ENCODE results near the gene DNAJB14.
A peak's percentile ranks its signal among the peaks of the same experiment; 100 is the strongest.

DNAJB14 gene

GRCh38 chr4:99947608-99948007 is 1.2 kb upstream of the DNAJB14 start:
- Histone ChIP-seq H3K9ac (peak overlapping the region; percentile 89 to 99 (median 97); a peak in 19 of 22 replicates), H4K20me1 (peaks cover 28 to 68% (median 54%) of the 10 kb centered on the region in 11 experiments; a peak in 20 of 22 replicates), H3K27me3 (no peaks in the 10 kb centered on the region), H3K4me1 (peaks cover 43 to 57% (median 52%) of the 10 kb centered on the region in 10 experiments), H3K27ac (peak overlapping the region in 9 of 11 experiments; percentile 82 to 95 (median 90); a peak in 14 of 22 replicates), H3K4me3 (peak overlapping the region in 9 of 10 experiments; percentile 70 to 95 (median 89); a peak in 15 of 20 replicates), H3K9me3 (replicated peaks in 1 of 11) (peaks cover 0 to 10% (median 5%) of the 10 kb centered on the region in 11 experiments; a peak in 7 of 22 replicates), H3K4me2 (peak overlapping the region; percentile 85 to 98 (median 92)), H3K36me3 (peaks cover 6 to 41% (median 35%) of the 10 kb centered on the region in 11 experiments; a peak in 21 of 22 replicates)
- TF ChIP-seq Cebpa-rat (IDR thresholded peaks at IDR 0.05), result no peak

DNA sequence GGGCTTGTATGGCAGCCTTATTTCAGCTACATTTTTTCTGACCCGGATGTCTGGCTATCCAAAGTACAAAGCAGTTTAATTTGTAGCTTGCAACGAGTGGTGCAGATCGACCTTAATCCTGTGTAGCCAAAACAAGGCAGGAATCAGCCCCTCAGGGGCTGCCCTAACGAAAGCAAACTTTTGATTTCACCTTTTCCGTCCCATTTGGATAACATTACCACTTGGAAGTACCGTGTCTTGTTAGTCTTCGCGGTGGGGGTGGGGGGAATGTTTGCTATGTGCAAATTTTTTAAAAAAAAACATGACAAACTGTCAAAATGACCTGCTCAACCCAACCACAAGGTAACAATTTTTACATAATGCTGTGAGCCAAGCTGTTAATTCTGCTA is 766 bp upstream of the DNAJB14 start:
- Histone ChIP-seq H3K4me3 (peak overlapping the region; percentile 70 to 95 (median 89)), H3K27ac (peak overlapping the region; percentile 65 to 93 (median 90); a peak in 21 of 22 replicates), H3K27me3 (no peaks in the 10 kb centered on the region), H4K20me1 (peaks cover 28 to 72% (median 58%) of the 10 kb centered on the region in 11 experiments; a peak in 20 of 22 replicates), H3K4me2 (peak overlapping the region; percentile 85 to 98 (median 92)), H3K9ac (peak overlapping the region; percentile 89 to 99 (median 97)), H3K4me1 (peaks cover 43 to 59% (median 53%) of the 10 kb centered on the region in 10 experiments), H3K9me3 (replicated peaks in 1 of 11) (peaks cover 0 to 10% (median 5%) of the 10 kb centered on the region in 11 experiments; a peak in 7 of 22 replicates), H3K36me3 (peaks cover 6 to 44% (median 35%) of the 10 kb centered on the region in 11 experiments; a peak in 21 of 22 replicates)
- no peak for TF ChIP-seq Cebpa-rat (IDR thresholded peaks at IDR 0.05)

- no peak for TF ChIP-seq Cebpa-rat (IDR thresholded peaks at IDR 0.05)
- peaks cover 35 to 54% (median 47%) of the 10 kb centered on the region in 10 experiments for H3K4me1 ChIP-seq
- H3K9me3 ChIP-seq (replicated peaks in 1 of 11), result peaks cover 0 to 10% (median 5%) of the 10 kb centered on the region in 11 experiments; a peak in 7 of 22 replicates
- H3K4me2 ChIP-seq, result peak overlapping the region; percentile 85 to 98 (median 92)
- peaks cover 6 to 51% (median 37%) of the 10 kb centered on the region in 11 experiments; a peak in 21 of 22 replicates for H3K36me3 ChIP-seq
- no peaks in the 10 kb centered on the region for H3K27me3 ChIP-seq
- peak overlapping the region; percentile 89 to 99 (median 97) for H3K9ac ChIP-seq
- peak overlapping the region; percentile 70 to 95 (median 89) for H3K4me3 ChIP-seq
- peaks cover 33 to 85% (median 69%) of the 10 kb centered on the region in 11 experiments; a peak in 20 of 22 replicates for H4K20me1 ChIP-seq
- peak overlapping the region; percentile 65 to 93 (median 90) for H3K27ac ChIP-seq
Observed at GRCh38 chr4:99945718-99946355, 581 bp downstream of the DNAJB14 start.

DNA sequence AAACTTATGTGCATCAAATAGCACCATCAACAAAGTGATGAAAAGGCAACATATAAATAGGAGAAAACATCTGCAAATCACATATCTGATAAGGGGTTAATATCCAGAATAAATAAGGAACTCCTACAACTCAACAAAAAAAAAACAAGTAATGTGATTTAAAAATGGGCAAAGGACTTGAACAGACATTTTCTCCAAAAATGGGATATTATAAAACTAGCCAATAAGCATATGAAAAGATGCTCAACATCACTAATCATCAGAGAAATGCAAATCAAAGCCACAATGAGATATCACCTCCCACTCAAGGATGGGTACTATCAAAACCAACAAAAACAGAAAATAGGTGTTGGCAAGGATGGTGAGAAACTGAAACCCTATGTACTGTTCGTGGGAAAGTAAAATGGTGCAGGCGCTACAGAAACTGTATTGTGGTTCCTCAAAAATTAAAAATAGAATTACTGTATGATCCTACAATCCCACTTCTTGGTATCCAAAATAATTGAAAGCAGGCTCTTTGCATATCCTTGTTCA is 2.4 kb downstream of the DNAJB14 start:
- Histone ChIP-seq H3K36me3 (peaks cover 20 to 67% (median 47%) of the 10 kb centered on the region in 11 experiments; a peak in 21 of 22 replicates), H3K4me3 (peak overlapping the region in 9 of 10 experiments; percentile 34 to 95 (median 88); a peak in 14 of 20 replicates), H3K27me3 (no peaks in the 10 kb centered on the region), H3K9ac (0 out of 22 replicates have a peak overlapping the region, but pooled peaks of 1 of the 11 experiments have one; percentile 95), H3K9me3 (replicated peaks in 1 of 11) (peaks cover 0 to 10% (median 5%) of the 10 kb centered on the region in 11 experiments; a peak in 8 of 22 replicates), H3K4me1 (peaks cover 35 to 54% (median 46%) of the 10 kb centered on the region in 10 experiments), H4K20me1 (peaks cover 38 to 94% (median 77%) of the 10 kb centered on the region in 11 experiments; a peak in 20 of 22 replicates), H3K27ac (no peak overlapping the region), H3K4me2 (peak overlapping the region; percentile 85 to 98 (median 92))
- TF ChIP-seq Cebpa-rat (IDR thresholded peaks at IDR 0.05), result no peak

- no peak overlapping the region for H3K27ac ChIP-seq
- H3K9me3 ChIP-seq (replicated peaks in 1 of 11), result peaks cover 35 to 50% (median 44%) of the 10 kb centered on the region in 11 experiments
- H3K9ac ChIP-seq, result no peak overlapping the region
- H3K36me3 ChIP-seq, result peaks cover 49 to 85% (median 70%) of the 10 kb centered on the region in 11 experiments
- H3K4me2 ChIP-seq, result no peak overlapping the region
- no peak overlapping the region for H3K4me3 ChIP-seq
- H4K20me1 ChIP-seq, result peaks cover 20 to 93% (median 63%) of the 10 kb centered on the region in 11 experiments; a peak in 19 of 22 replicates
- no peaks in the 10 kb centered on the region for H3K27me3 ChIP-seq
- no peak for TF ChIP-seq Cebpa-rat (IDR thresholded peaks at IDR 0.05)
- H3K4me1 ChIP-seq, result peaks cover under 1 to 13% (median 5%) of the 10 kb centered on the region in 10 experiments; a peak in 14 of 20 replicates
Observed at GRCh38 chr4:99938243-99938753, 8.1 kb downstream of the DNAJB14 start.

DNA sequence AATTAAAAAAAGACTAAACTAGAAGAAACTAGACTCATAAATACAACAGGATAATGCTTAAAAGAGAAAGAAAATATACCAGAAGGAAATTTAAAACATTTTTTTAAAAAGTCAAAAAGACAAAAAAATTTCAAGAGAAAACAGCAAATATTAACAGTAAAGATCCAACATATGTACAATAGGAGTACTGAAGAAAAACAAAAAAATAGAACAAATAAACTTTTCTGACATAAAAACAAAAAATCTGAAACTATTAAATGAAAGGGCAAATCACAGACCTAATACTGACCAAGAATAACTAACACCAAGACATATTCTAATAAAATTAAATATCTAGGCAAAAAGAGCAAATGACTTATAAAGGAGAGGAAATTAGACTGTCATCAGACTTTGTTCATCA is 11.5 kb downstream of the DNAJB14 start:
- no peak overlapping the region for H3K4me2 ChIP-seq
- H3K36me3 ChIP-seq, result peaks cover 54 to 92% (median 80%) of the 10 kb centered on the region in 11 experiments
- H4K20me1 ChIP-seq, result peaks cover 13 to 92% (median 65%) of the 10 kb centered on the region in 11 experiments; a peak in 18 of 22 replicates
- H3K4me1 ChIP-seq, result no peaks in the 10 kb centered on the region
- H3K4me3 ChIP-seq, result no peak overlapping the region
- no peak overlapping the region for H3K9ac ChIP-seq
- H3K27ac ChIP-seq, result no peak overlapping the region
- H3K27me3 ChIP-seq, result no peaks in the 10 kb centered on the region
- TF ChIP-seq Cebpa-rat (IDR thresholded peaks at IDR 0.05), result no peak
- peaks cover 35 to 59% (median 46%) of the 10 kb centered on the region in 11 experiments for H3K9me3 ChIP-seq (replicated peaks in 1 of 11)

- no peaks in the 10 kb centered on the region for H3K4me1 ChIP-seq
- peaks cover 52 to 92% (median 83%) of the 10 kb centered on the region in 11 experiments for H3K36me3 ChIP-seq
- H3K4me3 ChIP-seq, result no peak overlapping the region
- H3K27ac ChIP-seq, result no peak overlapping the region
- H3K9ac ChIP-seq, result no peak overlapping the region
- H3K4me2 ChIP-seq, result no peak overlapping the region
- H3K9me3 ChIP-seq (replicated peaks in 1 of 11), result peaks cover 0 to 3% (median 0%) of the 10 kb centered on the region in 11 experiments; a peak in 2 of 22 replicates
- no peak for TF ChIP-seq Cebpa-rat (IDR thresholded peaks at IDR 0.05)
- no peaks in the 10 kb centered on the region for H3K27me3 ChIP-seq
- H4K20me1 ChIP-seq, result peaks cover 15 to 90% (median 51%) of the 10 kb centered on the region in 11 experiments; a peak in 20 of 22 replicates
Observed at GRCh38 chr4:99927566-99927965, 18.9 kb downstream of the DNAJB14 start.

DNA sequence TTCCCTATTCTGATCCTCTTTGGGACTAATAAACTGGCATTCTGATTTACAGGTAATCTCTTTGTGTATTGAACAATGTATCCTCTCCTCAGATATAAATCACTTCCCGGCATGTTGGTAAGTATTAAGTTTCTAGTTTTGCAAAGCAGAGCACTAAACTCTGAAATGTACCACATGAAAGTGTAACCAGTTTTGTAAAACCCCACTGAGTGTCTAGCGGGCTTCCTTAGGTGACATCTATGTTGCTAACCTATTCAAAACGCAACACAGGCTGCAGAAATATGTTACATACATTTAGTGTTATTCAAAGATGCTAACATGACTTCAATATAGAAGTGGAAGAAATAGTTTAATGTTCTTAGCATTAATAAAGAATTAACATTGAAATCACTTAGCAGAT is 25.2 kb downstream of the DNAJB14 start:
- H3K4me3 ChIP-seq, result no peak overlapping the region
- H3K4me2 ChIP-seq, result no peak overlapping the region
- H3K9ac ChIP-seq, result no peak overlapping the region
- peaks cover 0 to 32% (median 7%) of the 10 kb centered on the region in 11 experiments; a peak in 10 of 22 replicates for H4K20me1 ChIP-seq
- H3K36me3 ChIP-seq, result peaks cover 69 to 100% (median 91%) of the 10 kb centered on the region in 11 experiments
- H3K4me1 ChIP-seq, result no peaks in the 10 kb centered on the region
- TF ChIP-seq Cebpa-rat (IDR thresholded peaks at IDR 0.05), result no peak
- H3K9me3 ChIP-seq (replicated peaks in 1 of 11), result peaks cover 6 to 23% (median 14%) of the 10 kb centered on the region in 11 experiments; a peak in 17 of 22 replicates
- no peak overlapping the region for H3K27ac ChIP-seq
- H3K27me3 ChIP-seq, result no peaks in the 10 kb centered on the region
